GM18909 (cell line): ENCODE results near the gene NUMB.

Source experiments
- ATAC-seq: cut with Tn5 transposase; IDR thresholded peaks from one replicate; pipeline ENCODE4 v1.9.1; 2021; ENCODE audit warnings: mild to moderate bottlenecking; ENCODE audit not compliant: unreplicated experiment, poor library complexity

NUMB gene

GRCh38 chr14:73458183-73458976, at the start of gene NUMB:
Gene NUMB (minus strand): TSS chr14:73458546. CDS start chr14:73355751, 102,795 bp downstream.
- peak; percentile 95 for ATAC-seq

DNA sequence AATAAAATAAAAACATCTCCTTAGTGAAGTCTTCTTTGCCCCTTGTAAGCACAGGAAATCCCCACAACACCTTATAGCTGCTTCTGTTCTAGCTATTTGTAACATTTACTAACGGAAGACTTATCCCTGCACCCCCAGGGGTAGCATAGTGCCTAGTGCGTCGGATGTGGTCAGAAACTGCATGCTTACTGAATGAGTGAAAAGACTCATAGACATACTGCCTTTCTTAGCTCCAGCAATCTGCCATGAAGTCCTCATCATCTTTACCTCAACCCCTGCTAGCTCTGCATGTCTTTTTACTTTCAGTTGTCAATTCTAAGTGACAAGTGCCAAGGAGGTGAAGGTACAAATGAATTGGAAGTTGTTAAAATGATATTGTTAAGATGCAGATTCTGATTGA, 45.3 kb upstream of the NUMB start:
- ATAC-seq, result no peak

- ATAC-seq, result no peak
These were observed 43.8 kb upstream of the NUMB start for GRCh38 chr14:73502017-73502619.

DNA sequence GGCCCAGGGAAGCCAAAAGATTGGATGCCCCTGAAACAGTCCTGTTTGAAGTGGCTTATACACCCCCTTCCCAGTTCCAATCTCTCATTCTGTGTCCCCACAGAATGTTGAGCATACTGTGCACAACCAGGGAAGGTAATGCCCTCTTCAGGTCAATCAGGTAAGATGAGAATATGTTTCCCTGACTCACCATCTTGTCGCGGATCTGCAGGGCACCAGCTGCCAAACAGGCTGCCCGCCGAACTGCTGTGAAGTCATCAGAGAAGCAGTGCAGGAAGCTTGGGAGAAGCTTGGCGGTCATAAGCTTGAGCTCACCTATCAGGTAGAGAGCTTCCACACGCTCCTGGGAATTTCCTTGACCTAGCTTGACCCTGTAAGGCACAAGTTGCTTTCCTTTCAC, 42.0 kb upstream of the NUMB start:
- ATAC-seq, result no peak

- no peak for ATAC-seq
These were observed 36.2 kb upstream of the NUMB start for GRCh38 chr14:73494593-73494992.

DNA sequence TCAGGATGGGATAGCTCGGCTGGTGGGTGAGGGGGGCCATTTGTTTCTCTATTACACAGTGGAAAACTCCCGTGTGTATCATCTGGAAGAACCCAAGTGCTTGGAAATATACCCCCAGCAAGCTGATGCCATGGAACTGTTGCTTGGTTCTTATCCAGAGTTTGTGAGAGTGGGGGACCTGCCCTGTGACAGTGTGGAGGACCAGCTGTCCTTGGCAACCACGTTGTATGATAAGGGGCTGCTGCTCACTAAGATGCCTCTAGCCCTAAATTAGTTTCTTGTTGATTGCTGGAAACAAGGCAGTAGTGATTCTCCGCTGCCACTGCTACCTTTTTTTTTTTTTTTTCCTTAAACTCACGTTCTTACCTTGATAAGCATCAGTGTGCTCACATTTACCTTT, 34.3 kb upstream of the NUMB start:
- ATAC-seq, result no peak

GRCh38 chr14:73492043-73492552, 33.8 kb upstream of the NUMB start:
- no peak for ATAC-seq

- peak; percentile 61 for ATAC-seq
These were observed 33.1 kb upstream of the NUMB start for GRCh38 chr14:73491256-73492042.

GRCh38 chr14:73489481-73490175, 31.3 kb upstream of the NUMB start:
- no peak for ATAC-seq

- no peak for ATAC-seq
These were observed 20.3 kb upstream of the NUMB start for GRCh38 chr14:73478684-73479083.

- peak; percentile 42 for ATAC-seq
These were observed 19.4 kb upstream of the NUMB start for GRCh38 chr14:73477618-73478266.

GRCh38 chr14:73476451-73476931, 18.1 kb upstream of the NUMB start:
- ATAC-seq, result no peak

- no peak for ATAC-seq
These were observed 16.6 kb upstream of the NUMB start for GRCh38 chr14:73474952-73475351.

- no peak for ATAC-seq
These were observed 14.1 kb upstream of the NUMB start for GRCh38 chr14:73472185-73473114.

- no peak for ATAC-seq
These were observed 13.3 kb upstream of the NUMB start for GRCh38 chr14:73471582-73472184.

DNA sequence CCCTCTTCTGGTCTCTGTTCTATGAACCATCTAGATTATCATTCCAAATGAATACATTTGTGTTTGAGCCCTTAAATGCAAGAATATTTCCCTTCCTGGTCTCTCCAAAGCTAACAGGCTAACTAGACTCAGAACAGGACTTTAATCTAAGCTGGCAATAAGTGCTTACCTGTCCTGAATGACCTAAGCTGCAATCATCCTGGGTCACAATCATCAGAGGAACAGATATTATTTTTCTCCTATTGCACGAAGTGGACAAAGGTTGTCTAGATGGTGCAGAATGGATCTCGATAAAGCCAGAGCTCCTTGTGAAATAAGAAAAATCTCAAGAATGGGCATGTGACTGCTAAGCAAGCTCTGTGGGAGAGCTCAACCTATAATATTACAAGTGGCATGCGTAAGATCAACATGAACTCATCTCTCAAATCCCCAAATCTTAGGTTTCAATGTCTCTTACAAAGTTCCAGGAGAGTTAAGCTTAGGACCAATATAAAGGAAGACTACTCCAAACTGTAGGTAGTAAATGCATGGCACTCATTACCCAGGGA, 10.6 kb upstream of the NUMB start:
- ATAC-seq, result no peak

DNA sequence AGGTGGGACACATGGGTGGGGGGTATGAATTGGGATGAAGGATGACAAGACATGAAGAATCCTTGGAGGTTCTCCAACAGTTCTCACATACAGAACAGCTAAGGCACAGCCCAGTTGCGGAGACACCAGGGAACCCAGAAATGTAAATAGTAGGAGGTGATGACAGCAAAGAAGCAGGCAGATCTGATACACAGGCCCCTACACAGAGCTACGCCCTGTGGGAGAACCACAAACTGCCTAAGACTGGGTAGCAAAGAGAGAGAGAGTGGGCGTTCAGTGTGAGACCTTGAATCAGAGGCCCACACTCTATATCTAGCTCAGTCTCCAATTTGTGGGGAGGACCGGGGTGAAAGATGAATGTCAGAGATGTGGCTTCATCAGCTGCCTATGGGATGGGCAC, 9.5 kb upstream of the NUMB start:
- ATAC-seq, result no peak

- ATAC-seq, result no peak
These were observed 9.0 kb upstream of the NUMB start for GRCh38 chr14:73467377-73467776.
